Stimulated activated CD4-positive, alpha-beta T cell treated with anti-CD3 and anti-CD28 coated beads, Interleukin-1b, Interleukin-23, amount 100 ng/mL, for 24 hours (primary cell): ENCODE results near the gene DCLK2.

Experiments
- DNase-seq, 4 experiments: peaks; one replicate each; pipeline ENCODE4 v3.0.0-alpha.2; 2020; ENCODE audit warnings: low read depth in 4 of 4, low spot score in 1 of 4

Gene DCLK2

DNA sequence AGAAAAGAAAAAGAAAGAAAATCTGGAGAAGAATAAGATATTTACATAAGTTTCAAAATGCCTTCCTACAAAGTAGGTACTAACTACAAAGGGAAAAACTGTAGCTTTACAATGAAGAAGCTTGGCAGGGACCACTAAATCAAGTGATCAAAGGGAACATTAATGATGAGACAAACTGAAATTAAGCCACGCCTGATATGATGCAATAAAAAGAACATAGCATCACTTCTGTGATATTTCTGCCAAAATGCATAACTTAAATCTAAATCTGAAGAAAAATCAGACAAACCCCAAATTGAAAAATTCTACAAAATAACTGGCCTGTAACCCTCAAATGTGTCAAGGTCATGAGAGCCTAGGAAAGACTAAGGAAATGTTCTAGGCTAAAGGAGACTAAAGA is 8.9 kb upstream of the DCLK2 start:
- no peak for DNase-seq

DNA sequence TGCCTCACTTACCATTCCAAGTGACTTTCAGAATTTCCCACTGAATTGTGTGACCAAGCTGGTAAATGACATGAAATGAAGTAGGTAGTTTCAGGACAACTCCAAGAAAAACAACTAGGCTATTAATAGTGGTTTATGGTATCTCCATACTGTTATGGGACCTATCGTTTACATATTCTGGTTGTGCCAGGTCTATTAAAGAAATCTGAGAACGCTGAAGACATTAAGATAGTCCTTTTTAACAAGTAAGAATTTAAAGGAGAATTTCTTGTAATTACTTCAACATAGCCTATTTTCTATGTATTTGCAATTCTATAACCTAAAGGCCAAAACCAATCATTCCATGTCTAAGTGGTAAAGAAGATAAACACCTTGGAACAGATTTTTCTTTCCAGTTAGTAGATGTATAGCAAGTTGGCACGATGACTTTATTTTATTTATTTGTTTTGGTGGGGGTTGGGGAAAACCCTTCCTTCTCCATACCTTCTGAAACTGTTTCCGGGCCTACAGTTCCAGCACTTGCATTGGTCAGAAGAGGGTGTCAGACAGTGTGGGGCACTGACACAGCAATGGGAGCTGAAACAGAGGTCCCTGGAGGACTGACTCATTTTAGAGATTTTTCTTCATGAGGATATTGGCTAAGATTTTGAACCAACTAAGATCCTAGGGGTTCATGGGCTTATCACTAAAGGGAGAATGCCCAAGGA is 7.6 kb upstream of the DCLK2 start:
- no peak for DNase-seq

DNA sequence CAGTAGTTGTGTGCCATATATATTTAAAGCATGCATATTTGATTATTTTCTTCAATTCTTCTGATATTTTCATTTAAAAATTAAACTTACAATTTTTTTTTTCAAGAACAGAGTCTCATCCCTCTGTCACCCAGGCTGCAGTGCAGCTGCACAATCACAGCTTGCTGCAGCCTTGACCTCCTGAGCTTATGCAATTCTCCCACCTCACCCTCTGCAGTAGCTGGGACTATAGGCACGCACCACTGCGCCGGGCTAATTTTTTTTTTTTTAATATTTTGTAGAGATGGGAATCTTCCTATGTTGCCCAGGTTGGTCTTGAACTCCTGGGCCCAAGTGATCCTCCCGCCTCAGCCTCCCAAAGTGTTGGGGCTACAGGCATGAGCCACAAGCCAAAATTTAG is 5.8 kb upstream of the DCLK2 start:
- no peak for DNase-seq

DNA sequence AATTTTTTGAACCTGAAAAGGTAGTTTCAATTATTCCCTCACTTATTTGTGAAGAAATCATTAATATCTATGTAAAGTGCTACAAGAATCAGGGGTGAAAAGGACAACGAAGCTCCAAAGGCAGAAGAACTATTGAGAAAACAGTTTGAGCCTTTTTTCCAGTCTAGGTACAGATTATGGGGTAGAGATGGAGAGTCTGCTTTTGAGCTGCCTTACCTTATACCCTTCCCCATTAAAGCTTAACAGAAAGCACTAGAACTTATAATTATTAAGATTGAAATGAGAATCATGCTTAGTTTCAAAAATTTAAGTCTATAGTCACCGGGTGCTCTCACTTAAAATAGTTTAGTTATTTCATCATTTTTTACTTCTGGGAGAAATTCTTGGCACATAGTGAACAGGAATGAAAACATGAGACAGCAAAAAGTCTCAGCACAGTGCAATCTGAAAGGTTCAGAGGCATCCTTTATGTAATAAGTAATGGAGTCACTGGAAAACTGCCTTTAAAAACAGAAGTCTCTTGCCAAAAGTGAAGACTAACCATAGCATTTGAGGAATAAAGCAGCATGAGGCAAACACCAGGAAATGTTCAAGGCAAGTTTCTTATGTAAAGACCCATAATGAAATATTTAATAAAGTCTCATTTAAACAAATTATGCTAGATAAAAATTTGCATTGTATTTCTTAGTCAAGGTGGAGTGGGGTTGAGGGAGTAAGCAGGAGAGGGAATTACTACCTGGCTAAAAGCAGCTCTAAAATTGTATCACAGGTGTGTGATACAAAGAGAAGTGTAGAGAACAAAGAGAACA is 5.1 kb upstream of the DCLK2 start:
- DNase-seq, result no peak

DNA sequence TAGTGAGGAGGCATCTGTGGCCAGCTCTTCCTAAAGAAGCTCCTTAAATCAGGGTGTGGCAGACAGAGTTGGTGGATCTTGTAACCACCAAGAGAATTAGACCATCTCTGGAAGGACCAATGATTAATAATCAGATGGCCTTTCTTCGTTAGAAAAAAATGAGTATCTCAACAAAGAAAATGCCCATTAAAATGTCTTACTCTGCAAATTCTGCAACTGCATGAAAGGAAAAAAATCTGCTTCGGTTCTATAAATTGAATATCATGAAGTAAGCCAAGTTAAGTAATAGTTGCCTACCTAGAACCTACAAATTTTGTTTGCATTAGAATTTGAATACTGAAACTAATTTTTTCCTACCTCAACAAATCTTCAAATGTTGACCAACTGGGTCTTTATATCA is 4.2 kb upstream of the DCLK2 start:
- DNase-seq, result no peak

DNA sequence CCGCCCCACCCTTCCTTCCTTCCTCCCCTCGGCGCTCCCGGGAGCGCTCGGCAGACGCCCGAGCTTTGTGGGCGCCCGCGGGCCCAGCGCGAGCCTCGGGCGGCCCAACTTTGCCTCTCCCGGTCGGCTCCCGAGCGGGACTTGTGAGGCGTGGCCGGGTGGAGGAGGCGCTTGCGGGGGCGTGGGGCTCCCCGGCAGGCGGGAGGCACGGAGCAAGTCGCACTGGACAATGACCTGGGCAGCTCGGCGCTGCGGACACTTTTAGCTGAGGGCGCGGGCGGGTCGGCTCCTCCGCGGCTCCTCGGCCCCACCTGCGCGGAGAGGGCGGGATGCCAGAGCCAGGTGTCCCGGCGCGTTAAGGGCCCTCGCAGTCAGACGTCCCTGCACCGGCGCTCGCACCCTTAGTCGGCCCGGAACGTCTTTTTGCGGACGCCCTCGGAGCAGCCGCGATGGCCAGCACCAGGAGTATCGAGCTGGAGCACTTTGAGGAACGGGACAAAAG is 385 bp downstream of the DCLK2 start:
- no peak for DNase-seq

DNA sequence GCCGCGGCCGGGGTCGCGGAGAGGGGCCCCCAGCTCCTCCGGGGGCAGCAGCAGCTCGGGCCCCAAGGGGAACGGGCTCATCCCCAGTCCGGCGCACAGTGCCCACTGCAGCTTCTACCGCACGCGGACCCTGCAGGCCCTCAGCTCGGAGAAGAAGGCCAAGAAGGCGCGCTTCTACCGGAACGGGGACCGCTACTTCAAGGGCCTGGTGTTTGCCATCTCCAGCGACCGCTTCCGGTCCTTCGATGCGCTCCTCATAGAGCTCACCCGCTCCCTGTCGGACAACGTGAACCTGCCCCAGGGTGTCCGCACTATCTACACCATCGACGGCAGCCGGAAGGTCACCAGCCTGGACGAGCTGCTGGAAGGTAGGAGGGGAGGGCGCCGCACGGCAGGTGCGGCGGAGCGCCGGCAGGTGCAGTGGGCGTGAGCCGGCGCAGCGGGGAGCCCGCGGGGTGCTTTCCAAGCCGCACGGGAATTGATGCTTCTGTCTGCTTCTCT is 886 bp downstream of the DCLK2 start:
- no peak for DNase-seq

DNA sequence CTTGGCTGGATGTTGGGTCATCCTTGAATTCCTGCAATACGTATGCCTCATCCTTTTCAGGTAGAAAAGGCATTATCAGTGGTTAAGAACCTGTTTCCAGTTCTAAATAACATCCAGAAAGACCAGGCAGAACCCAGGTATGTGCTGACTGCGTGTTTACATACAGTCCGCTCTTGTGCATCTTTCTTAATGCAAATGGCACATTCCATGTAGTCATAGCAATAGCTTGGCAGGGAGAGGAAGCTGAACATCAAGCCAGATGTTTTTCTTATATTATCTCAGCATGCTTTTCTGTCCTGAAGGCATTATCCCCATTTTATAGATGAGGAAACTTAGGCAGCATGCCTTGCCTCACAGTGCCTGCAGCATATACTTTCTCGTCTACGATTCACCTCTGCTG is 2.1 kb downstream of the DCLK2 start:
- no peak for DNase-seq

DNA sequence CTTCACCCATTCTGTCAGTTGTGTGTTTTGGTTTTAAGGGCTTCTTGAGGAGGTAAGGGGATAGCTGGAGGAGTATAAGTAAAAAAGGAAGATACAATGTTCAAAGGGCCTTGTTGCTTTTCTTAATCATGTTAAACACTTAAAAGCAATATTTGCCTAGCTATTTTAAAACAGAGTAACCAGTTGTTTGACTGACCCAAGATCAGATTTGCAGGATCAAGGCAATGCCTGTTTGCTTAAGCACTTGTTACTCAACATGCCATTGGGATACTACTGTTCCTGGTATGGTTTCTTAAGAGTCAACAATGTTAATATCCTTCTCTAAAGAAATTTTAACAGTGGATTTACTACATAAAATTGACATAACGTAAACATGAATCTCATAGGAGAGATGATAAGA is 2.6 kb downstream of the DCLK2 start:
- DNase-seq, result no peak

DNA sequence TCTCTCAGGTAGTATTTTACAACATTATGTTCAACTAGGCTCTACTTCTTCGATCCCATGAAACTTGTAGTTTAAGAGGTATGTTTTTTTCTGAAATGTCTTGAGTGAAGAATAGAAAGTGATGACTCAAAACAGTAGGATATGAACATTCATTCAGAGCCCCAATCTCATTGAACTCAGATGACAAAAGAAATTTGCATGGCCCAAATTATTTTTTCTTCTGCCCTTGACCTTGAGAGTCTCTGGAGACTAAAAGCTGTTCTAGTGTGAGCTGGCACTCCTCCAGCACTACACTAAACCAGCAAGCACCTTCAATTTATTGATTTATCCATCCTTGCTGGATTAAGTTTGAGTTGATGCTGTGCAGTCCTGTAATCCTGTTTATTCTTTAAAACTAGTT is 4.0 kb downstream of the DCLK2 start:
- no peak for DNase-seq

DNA sequence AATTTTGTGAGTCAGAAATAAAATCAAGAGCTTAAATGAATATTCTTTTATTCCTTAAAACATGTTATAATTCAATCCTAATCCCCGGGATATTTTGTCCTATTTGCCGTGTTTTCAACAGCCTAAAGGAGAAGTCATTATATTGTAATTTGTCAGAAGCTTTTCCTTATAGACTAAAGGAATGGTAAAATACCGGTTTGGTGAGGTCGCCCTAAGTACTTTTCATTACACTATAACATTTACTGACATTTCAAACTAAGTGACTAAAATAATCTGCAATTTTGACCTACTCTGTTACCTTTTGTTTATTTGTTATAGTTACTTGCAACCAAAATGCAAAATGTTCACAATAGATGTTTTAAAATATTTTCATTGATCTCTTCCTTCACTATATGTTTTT is 8.8 kb downstream of the DCLK2 start:
- DNase-seq, result no peak

DNA sequence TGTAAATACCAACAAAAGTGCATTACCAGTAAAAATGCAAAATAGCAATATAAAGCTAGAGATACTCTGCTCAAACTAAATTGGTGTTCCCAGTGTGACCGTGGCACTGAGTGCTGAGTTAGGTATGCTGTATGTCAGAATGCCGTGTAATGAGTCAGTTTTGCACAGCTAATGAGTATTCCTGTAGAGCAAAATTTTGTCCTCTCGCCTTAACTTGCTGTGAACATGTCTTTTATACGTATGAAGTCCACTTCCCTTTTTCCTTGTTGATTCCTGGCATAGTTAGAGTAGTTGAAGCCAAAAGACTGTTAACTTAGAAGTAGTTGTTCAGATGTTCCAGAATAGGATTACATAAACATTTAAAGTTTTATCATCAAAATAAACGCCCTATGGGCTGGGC is 11.5 kb downstream of the DCLK2 start:
- DNase-seq, result no peak

DNA sequence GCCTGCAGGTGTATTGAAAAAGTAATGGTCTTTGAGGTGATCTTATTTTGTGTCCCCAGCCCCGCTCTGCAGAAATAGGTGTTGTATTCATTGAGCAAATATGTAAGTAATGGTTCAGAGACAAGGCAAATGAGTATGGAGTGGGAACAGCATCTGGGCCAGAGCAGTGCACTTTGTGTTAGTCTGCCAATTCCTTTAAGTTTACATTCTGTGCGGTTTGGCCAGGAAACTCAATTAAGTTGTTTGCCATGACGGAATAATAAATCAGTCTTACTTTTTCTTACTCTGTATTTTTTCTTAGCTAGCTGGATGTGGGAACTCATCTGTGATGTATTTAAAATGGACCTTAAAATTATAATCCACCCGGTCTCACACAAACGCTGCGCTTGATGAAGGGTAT is 12.6 kb downstream of the DCLK2 start:
- DNase-seq, result no peak

DNA sequence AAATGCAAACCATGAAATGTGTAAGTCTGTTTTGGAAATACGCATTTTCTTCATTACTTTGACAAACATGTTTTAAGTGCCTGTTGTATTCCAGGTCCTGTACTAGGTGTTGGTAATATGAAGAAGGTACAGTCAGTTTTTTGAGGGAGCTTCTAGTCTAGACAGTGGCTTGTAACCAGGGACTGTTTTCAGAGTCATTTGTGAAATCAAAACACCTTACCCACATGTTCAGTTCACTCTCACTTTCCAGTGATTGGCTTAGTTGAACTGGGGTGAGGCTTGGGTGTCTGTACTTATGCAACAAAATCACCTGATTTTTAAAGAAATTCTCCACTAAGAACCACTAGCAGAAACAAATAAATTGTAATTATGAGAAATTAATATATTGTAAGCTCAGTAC is 16.4 kb downstream of the DCLK2 start:
- DNase-seq, result no peak

DNA sequence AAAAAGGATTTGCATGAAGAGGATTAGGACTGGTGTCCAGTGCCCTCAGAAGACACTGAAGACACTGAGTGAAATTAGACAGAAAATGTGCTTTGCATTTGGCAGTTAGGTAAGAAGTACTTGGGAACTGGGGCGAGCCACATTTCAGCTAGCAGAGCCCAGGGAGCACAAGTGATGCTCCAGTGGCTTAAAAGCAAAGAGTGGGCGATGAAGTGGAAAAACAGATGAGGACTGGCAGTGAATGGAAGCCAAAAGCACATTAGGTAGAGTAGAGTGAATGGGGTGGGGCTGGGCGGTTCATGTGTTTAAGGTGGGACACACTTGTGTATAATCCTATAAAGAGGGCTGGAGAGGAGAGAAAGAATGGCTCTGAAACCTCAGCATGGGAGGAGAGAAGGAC is 18.4 kb downstream of the DCLK2 start:
- DNase-seq, result no peak

DNA sequence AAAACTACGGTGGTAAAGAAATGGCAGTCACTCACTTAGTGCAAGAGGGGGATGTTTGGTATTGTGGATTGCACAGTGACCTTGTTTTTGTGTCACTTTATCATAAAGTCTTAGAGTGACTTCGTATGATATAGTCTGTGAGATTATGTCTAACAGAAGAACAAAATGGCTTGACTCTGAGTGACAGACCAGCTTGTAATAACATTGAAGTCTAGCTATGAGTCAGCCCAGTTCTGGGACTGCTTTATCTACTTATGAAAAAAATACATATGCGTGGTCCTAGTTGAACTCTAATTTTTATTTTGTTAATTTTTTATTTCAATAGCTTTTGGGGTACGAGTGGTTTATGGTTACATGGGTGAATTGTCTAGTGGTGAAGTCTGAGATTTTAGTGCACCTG is 20.0 kb downstream of the DCLK2 start:
- no peak for DNase-seq

DNA sequence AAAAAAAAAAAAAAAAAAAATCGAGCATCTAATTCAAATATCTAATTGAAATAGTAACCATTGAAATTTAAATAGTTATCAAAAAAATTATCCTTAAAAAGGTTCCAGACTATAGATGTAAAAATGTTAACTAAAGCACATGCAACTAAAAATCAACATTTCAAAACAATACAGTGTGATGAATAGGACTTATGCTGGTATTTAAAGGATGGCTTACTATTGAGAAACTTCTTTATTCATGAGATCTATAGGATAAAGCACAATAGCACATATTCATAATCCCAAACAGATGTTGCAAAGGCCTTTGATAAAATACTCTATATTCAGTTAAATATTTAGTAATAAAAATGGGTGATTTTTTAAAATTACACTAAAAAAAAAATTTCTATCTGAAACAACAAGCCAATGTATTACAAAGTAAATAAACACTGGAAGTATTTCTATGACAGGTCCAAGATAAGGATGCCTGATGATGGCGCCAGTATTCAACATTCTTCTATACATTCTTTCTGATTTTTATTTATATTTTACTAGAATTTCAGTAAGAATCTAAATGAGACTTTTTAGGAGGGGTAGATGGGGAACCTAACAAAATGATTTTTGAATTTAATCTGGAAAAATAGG is 26.3 kb downstream of the DCLK2 start:
- no peak for DNase-seq

DNA sequence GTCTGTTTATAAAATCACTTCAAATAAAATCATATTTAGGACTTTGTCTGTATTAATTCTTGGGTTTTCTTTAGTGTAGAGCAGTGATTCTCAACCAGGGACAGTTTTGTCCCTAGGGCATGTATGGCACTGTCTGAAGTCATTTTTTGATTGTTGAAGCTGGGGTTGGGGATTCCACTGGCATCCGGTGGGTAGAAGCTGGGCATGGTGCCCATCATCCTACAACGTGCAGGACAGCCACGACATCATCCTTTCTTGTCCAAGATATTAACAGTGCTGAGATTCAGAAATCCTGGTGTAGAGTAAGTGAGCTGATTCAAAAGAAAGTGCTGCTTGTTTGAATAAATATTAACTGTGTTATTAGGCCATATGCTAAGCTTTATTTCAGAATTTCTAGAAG is 28.6 kb downstream of the DCLK2 start:
- no peak for DNase-seq

DNA sequence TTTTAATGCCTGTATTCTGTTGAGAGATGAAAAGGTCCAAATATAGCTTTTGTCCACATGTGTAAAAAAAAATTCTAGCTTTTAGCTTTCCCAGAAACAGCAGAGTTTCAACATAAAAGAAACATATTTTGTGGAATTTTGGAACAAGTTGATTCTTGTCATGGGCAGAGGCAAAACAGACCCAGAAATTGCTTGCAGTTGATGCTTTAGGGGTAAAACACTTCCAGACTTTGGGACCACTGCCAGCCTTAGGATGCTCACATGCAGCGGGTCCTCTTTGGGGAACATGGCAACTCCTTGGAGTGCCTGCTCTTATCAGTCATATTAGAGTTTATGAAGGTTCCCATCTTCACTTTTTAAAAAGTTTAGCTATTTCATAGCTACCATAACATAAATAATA is 30.4 kb downstream of the DCLK2 start:
- no peak for DNase-seq

DNA sequence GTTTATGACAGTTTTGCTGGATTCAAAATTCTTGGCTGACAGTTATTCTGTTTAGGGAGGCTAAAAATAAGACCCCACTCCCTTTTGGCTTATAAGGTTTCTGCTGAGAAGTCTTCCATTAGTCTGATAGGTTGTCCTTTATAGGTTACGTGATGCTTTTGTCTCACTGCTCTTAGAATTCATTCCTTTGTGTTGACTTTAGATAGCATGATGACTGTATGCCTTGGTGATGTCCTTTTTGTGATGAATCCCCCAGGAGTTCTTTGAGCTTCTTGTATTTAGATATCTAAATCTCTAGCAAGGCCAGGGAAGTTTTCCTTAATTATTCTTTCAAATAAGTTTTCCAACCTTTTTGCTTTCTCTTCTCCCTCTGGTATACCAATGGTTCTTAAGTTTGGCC is 36.4 kb downstream of the DCLK2 start:
- no peak for DNase-seq

DNA sequence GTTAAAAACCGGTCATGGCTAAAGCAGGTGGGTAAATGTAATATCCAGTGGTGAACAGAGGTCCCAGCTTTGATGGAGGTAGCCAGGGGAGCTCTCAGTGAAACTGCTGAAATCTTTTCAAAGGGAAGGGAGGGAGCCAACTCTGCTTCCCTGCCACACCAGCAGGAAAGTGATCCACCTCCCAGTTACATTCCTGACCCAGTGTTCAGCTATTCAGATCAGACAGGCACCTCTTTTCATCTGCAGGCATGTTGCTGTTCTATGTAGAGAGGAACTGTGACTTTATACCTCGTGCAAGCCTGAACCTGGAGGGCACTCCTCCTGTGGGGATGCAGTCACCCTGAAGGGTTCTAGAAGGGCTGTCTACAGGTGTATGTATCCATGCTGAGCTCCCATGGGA is 37.6 kb downstream of the DCLK2 start:
- DNase-seq, result no peak

DNA sequence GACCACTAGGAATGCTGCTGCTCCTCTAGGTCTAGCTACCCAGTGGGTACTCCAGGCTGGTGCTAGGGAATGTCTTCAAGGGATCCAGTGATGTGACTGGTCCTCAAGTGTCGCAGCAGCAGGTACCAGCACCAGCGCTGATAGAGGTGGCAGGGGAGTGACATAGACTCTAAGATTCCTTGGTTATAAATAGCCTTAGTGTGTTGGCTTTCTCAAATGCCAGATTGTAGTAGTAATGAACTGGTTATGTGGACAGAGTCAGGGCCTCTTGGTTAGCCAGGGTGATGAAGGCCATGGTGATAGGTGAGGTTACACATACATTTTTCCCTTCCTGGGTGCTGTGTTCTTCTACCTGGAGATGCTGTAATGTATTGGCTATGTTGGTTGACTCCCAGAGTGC is 38.3 kb downstream of the DCLK2 start:
- DNase-seq, result no peak
